Renal cortical epithelial cell (primary cell): ENCODE data around the gene MICAL3. TPM values are rescaled to one million over a fixed set of nuclear protein-coding genes. Genes with fewer than 3 reads are reported as not detected.
"Not testable (repeated sequence)": the region's sequence is repeated elsewhere in the genome, so short reads cannot be mapped to it uniquely, and the experiment has no call there.

Source experiments
- DNase-seq: peaks from one replicate; pipeline ENCODE4 v3.0.0-alpha.2; 2011; ENCODE audit warnings: low read depth
- total RNA-seq: library from RNA; depleted of rRNA; stranded (reverse); fragments of >200 nt; gene quantifications from 2 replicates; pipeline ENCODE4 v1.2.3, GENCODE V29; 2014

Gene MICAL3
- total RNA-seq, 1 donor from 2014 or later, result 132 TPM

DNA sequence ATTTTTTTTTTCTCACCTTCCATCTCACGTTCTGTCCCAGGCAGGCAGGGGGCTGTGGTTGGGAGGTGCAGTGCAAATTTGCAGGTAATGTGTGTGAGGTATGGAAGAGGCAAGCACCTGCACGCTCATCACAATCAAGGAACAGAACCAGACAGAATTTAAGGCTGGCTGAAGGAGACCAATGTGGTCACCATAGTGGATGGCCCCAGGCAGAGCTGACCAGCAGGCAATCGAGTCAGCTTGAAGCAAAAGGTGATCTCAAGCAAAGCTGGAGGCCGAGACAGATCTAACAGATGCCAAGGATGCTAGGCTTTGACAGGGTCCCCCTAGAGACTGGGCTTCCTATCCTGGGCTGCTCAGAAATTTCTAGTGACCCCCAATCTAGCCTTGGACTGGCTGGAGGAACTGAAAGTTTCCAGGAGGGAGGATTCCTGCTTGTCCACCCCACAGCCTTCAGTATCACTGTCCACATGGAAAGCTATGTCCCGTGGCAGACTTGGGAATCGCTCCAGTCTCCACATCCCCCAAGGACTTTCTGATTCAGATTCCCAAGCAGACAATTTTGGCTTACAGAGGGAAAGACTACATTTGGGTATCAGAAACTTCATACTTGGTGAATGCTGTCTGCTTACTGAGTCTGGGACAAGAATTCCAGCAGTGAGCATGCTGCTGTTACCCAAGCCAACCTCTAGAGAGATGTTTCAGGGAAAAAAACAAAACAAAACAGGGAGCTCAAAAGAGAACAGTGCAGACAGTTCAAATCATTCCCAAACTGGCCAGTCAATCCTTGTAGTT is 9.0 kb upstream of the MICAL3 start:
- DNase-seq, result peak; percentile 37

DNA sequence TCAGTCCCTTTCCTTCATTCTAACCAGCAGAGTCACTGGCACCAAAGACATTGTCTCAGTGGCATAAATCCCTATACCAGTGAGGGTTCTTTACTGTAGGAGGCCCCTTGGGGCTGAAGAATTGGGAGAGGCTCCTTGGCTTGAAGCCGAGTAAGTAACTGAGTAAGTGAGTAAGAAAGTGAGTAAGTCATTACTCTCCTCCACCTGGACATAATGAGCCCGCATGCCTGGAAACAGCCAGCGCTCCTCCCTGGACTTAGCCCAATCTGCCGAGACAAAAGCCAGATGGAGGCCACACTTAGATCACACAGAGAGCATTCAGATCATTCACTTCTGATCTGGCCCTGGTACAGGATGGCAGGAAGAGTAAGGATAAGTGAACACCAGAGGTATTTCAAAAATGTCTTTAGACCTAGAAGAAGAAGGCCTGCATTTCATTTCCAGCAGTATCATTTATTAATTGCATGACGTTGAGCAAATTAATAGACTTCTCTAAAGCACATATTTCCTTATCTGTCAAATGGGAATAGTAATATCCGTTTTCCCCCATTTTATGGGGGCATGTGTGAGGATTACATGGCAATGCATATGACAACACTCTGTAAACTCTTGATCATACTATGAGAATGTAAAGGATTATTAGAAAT is 8.2 kb upstream of the MICAL3 start:
- peak; percentile 87 for DNase-seq

DNA sequence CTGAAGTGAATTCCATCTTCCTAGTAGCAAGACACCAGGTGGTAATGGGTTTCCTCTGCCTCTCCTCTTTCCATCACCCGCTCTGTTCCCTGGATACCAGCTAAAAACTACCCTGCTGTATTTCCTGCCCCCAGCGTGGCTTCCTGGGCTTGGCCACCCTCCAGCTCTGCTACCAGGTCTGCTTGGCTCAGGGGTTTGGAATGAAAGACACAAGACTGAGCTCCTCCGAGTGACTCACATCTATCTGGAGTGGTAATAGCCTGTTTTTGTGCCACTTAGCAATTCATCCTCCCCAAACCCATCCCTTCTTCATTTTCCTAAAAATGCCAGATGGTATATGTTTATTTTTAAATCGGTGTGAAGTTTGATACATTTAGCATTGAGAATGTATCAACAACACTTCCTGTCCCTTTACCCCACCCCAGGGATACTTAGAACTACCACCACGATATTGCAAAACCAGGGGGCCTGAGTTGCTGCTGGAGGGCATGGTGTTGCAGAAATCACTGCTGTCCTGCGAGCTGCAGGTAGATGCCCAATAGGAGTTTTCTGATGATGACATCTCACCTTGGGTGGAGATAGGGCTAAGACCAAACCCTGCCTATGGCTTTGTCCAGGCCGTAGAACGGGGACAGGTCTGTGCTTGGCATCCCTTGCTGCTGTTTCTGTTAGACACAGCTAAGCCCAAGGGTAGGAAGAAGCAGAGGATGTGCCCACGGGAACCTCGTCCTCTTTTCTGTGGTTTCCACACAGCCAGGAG is 7.5 kb upstream of the MICAL3 start:
- peak; percentile 97 for DNase-seq

DNA sequence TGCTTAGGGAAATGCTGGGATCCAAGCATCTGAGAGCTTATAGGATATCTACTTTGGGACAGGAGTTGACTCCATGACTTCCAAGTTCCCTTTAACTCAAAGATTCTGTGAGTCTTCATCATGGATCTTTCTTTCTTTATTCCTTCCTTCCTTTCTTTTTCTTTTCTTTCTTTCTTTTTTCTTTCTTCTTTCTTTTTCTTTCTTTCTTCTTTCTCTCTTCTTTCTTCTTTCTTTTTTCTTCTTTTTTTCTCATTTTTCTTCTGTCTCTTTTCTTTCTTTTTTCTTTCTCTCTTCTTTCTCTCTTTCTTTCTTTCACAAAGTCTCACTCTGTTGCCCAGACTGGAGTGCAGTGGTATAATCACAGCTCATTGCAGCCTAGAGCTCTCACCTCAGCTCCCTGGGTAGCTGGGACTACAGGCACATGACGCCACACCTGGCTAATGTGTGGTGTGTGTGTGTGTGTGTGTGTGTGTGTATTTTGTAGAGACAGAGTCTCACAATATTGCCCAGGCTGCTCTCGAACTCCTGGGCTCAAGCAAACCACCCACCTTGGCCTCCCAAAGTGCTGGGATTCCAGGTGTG is 5.4 kb upstream of the MICAL3 start:
- DNase-seq, result no peak

DNA sequence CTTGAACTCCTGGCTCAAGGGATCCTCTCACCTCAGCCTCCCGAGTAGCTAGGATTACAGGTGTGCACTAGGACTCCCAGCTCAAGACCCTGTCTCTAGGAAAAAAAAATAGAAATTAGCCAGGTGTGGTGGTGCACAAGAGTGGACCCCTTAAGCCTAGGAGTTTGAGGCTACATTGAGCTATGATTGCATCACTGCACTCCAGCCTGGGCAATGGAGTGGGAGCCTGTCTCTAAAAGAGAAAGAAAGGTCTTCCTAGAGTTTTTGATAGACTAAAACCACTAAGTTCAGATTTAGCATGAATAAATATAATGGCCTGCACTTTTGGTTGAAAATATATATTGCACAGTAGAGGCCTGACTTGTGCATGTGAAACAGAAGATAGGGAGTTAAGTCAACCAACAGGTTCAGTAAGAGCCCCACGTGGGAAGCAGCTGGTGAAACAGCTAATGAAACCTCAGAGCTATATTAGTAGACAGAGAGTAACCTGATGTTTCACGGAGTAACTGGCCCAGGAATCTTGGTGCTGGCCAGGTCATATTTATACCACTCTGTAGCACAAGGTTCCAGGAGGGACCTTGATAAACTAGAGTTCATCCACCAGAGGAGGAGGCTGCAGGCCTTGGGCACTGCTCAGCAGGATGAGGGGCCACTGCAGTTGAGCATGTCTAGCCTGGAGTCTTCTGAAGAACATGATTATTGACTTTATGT is 4.6 kb upstream of the MICAL3 start:
- no peak for DNase-seq

DNA sequence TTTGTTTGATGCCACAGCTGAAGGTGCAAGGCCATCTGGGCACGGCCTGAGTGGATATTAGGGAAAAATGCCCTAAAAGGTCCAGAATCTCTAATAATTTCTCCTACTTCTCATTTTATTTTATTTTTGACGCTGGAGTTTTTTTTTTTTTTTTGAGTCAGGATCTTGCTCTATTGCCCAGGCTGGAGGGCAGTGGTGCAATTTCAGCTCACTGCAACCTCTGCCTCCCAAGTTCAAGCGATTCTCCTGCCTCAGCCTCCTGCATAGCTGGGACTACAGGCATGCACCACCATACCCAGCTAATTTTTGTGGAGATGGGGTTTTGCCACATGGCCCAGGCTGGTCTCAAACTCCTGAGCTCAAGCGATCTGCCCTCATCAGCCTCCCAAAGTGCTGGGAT is 1.5 kb upstream of the MICAL3 start:
- DNase-seq, result not testable (repeated sequence)

DNA sequence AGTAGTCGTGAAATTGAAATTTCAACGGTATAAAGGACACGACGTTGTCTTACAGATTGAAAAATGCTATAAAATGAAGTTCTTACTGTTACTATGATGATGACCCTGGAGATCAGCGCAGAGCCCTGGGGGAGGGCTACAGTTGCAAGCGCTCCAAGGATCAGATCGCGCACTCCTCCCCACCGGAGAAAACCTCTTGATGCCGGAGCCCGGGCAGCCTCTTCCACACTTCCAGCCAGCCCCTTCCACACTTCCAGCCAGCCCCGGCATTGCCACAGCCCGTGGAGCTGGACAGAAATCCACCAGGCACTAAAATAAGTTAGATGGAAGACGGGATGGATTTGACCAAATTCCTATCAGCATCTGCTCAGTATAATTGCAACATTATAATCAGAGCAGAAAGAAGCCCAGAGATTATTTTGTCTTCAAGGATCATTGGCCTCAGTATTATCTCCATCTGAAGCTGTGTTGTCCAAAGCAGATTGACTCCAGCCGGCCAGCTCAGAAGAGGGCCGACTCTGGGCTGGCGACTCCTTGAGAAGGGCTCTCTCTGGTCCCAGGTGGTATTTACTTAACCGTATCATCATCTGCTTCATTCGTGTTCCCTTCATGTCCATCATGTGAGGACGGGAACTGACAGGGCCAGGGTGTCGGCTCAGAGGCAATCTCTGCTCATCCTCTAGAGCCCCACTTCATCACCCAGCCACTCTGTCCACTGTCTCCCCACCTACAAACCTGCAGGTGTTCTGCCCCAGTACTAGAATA is 777 bp upstream of the MICAL3 start:
- DNase-seq, result no peak

DNA sequence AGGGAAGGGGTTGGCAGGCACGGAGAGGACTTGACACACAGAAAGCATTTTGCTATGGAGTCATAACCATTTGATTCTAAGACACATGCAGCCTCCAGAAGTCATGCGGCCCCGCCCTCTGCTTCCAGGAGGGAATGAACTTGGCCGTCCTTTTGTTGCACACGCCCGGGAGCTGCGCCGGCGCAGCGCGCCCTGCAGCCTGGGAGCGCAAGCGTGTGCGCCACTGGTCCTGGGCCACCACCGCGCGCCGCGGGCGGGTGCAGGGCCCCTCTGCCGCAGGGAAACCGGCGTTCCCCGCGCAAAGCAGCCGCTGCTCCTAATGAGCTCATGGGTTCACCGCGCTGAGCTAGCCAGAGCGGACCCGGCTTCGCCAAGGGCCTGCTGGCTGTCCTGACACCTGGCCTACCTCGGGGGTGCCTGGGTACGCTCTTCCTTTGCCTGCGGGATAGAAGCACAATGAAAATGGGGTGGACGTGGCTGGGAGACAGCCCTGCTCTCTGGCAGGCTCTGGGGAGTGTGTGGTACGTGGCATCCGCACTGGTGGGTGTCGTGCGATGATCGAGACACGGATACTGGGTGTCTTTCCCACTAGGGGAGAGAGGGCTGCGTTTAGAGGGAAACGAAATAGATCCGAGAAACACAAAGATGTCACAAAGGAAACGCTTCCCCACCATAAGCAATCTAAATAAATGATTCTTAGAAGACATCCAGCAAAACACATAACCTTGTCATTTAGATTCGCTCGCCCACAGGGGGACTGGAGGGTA is 669 bp downstream of the MICAL3 start:
- peak; percentile 64 for DNase-seq

DNA sequence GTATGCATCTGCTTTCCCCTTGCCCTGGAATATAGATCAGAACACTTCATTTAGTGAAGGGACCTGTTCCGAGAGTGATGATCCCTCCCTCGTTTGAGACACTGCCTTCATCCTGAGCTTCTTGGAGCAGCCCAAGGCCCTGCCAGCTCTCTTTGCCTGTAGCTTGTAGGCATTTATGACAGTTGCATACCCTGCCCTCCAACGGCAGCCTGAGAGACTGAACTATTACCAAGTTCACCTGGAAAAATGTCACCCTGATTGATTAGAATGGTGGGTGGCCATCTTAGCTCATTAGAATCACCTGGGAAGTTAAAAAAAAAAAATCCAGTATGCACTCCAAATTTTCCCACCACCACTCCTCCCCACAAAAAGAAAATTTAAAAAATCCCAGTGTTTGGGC is 1.5 kb downstream of the MICAL3 start:
- no peak for DNase-seq

DNA sequence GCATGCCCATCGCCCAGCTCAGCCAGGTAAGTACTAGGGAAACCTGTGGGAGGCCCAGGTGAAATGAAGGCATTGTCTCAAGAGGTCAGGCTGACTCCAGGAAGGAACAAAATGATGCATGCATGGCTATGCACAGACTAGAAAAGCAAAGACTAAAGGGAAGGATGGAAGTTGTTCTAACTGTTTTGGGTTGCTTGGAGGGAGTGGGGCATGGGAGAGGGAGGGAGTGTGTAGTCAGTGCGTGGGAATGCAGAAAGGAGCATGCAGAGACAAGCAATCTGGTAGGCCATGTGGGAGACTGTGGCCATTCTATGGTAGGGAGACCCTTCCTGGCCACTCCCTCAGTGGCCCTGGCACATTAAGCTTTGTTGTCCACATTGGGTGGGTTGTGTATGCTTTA is 2.9 kb downstream of the MICAL3 start:
- no peak for DNase-seq

DNA sequence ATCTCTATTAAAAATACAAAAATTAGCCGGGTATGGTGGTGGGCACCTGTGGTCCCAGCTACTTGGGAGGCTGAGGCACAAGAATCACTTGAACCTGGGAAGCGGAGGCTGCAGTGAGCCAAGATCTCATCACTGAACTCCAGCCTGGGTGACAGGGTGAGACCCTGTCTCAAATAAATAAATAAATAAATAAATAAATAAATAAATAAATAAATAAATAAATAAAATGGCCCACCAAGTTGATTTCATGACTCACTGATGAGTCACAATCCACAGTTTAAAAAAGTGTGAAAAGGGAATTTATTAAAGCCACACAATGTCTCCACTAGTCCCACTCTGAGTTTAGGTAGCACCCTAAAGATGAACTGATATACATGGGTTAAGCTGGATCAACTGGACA is 3.6 kb downstream of the MICAL3 start:
- DNase-seq, result not testable (repeated sequence)

DNA sequence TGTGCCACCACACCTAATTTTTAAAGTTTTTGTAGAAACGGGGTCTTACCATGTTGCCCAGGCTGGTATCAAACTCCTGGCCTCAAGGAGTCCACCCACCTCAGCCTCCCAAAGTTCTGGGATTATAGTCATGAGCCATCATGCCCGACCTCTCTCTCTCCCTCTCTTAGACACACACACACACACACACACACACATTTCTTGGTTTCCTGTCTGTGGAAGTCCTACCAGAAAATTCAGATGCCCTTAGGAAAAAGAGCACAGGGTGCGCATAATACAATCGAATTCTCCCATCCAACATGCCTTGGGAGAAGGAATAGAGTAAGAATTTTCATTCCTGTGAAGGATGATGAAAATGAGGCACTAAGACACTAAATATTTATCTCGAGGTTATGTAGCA is 10.4 kb downstream of the MICAL3 start:
- no peak for DNase-seq

DNA sequence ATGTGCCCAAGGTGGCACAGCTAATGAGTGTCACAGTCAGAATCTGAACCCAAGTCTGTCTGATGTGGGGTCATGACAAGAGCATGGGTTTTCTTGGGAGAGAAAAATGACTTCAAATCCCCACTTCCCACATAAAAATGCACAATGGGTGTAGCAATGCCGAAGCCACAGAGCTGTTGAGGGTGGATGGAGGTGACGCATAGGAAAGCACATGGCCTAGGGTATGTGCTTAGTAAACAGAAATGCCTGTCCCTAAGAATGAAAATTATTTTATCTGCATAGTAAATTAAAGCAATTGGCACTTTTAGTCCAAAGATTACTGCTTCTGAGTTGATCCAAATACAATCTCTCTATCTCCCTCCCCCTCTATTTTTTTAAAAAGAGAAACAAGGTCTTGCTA is 10.9 kb downstream of the MICAL3 start:
- no peak for DNase-seq

DNA sequence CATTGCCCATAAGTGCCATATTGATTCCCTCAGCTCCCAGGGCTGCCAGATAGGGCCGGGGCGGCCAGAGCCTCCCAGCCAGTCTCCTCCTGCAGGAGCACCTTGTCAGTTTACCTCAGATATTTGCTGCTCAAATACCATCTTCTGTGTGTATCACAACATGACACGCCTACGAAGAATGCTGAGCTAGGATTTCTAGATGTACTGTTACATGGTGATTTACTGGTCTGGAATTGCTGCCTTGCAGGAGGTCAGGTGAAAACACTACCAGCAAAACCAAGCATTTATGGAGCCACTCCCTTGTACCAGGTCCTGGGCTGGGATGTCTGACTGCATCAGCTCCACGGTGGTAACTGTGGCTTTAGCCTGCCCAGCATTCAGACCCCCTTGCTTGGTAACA is 11.8 kb downstream of the MICAL3 start:
- peak; percentile 86 for DNase-seq

DNA sequence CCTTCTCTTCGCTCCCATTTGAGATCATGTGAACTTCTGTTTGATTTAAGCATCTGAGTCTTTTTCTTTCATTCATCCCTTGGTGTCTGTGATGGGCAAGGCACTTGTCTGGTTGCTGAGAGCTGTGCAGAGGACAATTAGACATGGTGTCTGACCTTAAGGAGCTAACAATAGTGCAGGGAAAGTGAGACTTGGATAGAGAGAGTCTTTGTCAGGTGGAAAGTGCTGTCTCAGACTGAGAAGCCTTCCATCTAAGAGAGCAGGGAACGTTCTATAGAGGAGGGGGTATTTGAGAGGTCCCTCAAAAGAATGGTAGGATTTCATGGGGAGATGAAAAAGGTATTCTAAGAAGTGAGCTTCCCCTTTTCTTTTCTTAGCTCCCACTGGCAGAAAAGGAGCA is 14.1 kb downstream of the MICAL3 start:
- DNase-seq, result no peak

DNA sequence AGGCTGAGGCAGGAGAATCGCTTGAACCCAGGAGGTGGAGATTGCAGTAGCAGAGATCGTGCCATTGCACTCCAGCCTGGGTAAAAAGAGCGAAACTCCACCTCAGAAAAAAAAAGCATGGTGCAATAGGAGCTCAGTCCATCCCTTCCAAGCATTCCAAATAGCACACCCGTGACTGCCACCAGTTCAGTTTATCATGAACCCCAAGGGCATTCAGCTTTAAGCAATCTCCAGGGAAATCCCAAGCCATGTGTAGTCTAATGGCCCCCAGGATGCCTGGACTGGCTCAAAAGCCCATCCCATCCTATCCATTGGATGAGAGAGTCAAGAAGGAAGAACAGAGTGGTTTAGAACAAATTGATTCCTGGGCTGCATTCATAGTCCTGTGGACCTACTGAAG is 16.2 kb downstream of the MICAL3 start:
- no peak for DNase-seq

DNA sequence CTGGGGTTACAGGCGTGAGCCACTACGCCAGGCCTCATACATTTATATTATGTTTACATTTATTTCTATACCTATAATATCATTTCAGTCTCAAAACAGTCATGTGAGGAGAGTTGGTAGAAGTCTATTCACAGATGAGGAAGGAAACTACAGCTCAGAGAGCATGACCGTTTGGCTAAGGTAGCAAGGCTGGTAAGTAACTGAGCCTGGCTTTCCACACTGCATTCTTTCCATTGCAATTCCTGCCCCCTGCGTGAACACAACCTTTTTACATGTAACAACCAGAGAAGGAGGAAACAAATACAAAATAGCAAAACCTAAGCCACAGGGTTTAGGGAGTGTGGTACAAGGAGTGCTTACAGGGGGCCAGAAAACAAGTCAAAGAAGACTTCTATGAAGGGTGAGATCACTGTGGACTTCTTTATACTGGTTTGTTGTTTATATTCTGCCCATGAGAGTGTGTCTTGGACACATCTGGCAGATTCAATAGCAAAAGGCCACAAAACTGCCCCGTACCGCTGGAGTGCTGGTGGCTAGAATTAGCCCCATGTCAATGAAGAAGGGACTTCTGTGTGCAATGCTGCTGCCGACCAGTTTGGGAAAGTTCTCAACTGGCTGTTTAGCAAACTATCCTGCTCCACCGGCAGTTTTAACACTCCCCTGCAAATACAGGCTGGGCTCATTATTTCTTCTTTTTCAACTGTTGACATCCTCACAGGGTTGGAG is 19.0 kb downstream of the MICAL3 start:
- peak; percentile 72 for DNase-seq

DNA sequence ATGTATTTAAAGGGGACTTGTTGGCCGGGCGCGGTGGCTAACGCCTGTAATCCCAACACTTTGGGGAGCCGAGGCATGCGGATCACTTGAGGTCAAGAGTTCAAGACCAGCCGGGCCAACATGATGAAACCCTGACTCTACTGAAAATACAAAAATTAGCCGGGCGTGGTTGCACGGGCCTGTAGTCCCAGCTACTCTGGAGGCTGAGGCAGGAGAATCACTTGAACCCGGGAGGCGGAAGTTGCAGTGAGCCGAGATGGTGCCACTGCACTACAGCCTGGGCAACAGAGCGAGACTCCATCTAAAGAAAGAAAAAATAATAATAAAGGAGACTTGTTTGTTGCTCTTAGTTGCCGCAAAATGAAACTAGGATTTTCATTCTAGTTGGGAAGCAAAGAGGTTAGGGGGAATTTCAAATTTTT is 22.5 kb downstream of the MICAL3 start:
- not testable (repeated sequence) for DNase-seq
